HG02981 (cell line): ENCODE results near the gene ADCY1.

Source experiments
- ATAC-seq: cut with Tn5 transposase; IDR thresholded peaks from one replicate; pipeline ENCODE4 v1.9.1; 2021; ENCODE audit warnings: mild to moderate bottlenecking, moderate library complexity; ENCODE audit not compliant: unreplicated experiment

Gene ADCY1

GRCh38 chr7:45649560-45650346, 75.6 kb downstream of the ADCY1 start:
- no peak for ATAC-seq

- no peak for ATAC-seq
Observed at GRCh38 chr7:45650404-45651394, 76.5 kb downstream of the ADCY1 start.

GRCh38 chr7:45651540-45651939, 77.4 kb downstream of the ADCY1 start:
- no peak for ATAC-seq

GRCh38 chr7:45652630-45653029, 78.5 kb downstream of the ADCY1 start:
- no peak for ATAC-seq

- ATAC-seq: no peak
Observed at GRCh38 chr7:45653209-45653907, 79.2 kb downstream of the ADCY1 start.

GRCh38 chr7:45654341-45654740, 80.2 kb downstream of the ADCY1 start:
- ATAC-seq: no peak

GRCh38 chr7:45655539-45655938, 81.4 kb downstream of the ADCY1 start:
- ATAC-seq: no peak

- ATAC-seq: no peak
Observed at GRCh38 chr7:45656431-45656830, 82.3 kb downstream of the ADCY1 start.

GRCh38 chr7:45657136-45657889, 83.1 kb downstream of the ADCY1 start:
- no peak for ATAC-seq

GRCh38 chr7:45657890-45658715, 83.9 kb downstream of the ADCY1 start:
- no peak for ATAC-seq

- ATAC-seq: no peak
Observed at GRCh38 chr7:45658716-45659495, 84.7 kb downstream of the ADCY1 start.

- no peak for ATAC-seq
Observed at GRCh38 chr7:45659496-45660139, 85.5 kb downstream of the ADCY1 start.

GRCh38 chr7:45660201-45660900, 86.2 kb downstream of the ADCY1 start:
- no peak for ATAC-seq

GRCh38 chr7:45660901-45661211, 86.7 kb downstream of the ADCY1 start:
- no peak for ATAC-seq

- no peak for ATAC-seq
Observed at GRCh38 chr7:45661302-45661995, 87.3 kb downstream of the ADCY1 start.

GRCh38 chr7:45662018-45662417, 87.8 kb downstream of the ADCY1 start:
- ATAC-seq: no peak

GRCh38 chr7:45662540-45663166, 88.5 kb downstream of the ADCY1 start:
- no peak for ATAC-seq
